HL-60/S4 (cell line): ENCODE results near the gene BTF3L4.
"Not testable (repeated sequence)": the region's sequence is repeated elsewhere in the genome, so short reads cannot be mapped to it uniquely, and the experiment has no call there.

ENCODE experiments used
- in situ Hi-C: fragments of 300-500 bp; cut with MboI; formaldehyde crosslinking; loops from 2 replicates; pipeline ENCODE4 v1.14.3; 2022; ENCODE audit warnings: low sequenced_read_pairs

Gene BTF3L4

GRCh38 chr1:52055066-52055865, 829 bp upstream of the BTF3L4 start, which contains the start of gene TXNDC12:
Gene TXNDC12, minus strand, starts transcription at chr1:52055191. Its CDS starts 95 bp downstream, at chr1:52055096.
- in situ Hi-C loops: no loop called here

GRCh38 chr1:52055866-52056162, 281 bp upstream of the BTF3L4 start:
- in situ Hi-C loops: no loop called here

- in situ Hi-C loops: no loop called here
These were observed 789 bp downstream of the BTF3L4 start for GRCh38 chr1:52056937-52057231.

GRCh38 chr1:52057255-52057654, 1.2 kb downstream of the BTF3L4 start:
- in situ Hi-C loops: no loop called here

- in situ Hi-C loops: no loop called here
These were observed 1.9 kb downstream of the BTF3L4 start for GRCh38 chr1:52057876-52058415.

- in situ Hi-C loops: no loop called here
These were observed 3.2 kb downstream of the BTF3L4 start for GRCh38 chr1:52059321-52059720.

- in situ Hi-C loops: no loop called here
These were observed 3.8 kb downstream of the BTF3L4 start for GRCh38 chr1:52059888-52060287.

- in situ Hi-C loops: no loop called here
These were observed 4.7 kb downstream of the BTF3L4 start for GRCh38 chr1:52060822-52061221.

GRCh38 chr1:52063192-52063591, 7.1 kb downstream of the BTF3L4 start:
- in situ Hi-C loops: no loop called here

- in situ Hi-C loops: no loop called here
These were observed 14.6 kb downstream of the BTF3L4 start for GRCh38 chr1:52070704-52071103.

GRCh38 chr1:52072291-52072690, 16.2 kb downstream of the BTF3L4 start:
- in situ Hi-C loops: no loop called here

GRCh38 chr1:52077277-52077676, 21.2 kb downstream of the BTF3L4 start:
- in situ Hi-C loops: not testable (repeated sequence)

- in situ Hi-C loops: no loop called here
These were observed 23.9 kb downstream of the BTF3L4 start for GRCh38 chr1:52080014-52080415.

GRCh38 chr1:52087892-52088291, 31.8 kb downstream of the BTF3L4 start:
- in situ Hi-C loops: not testable (repeated sequence)

- in situ Hi-C loops: not testable (repeated sequence)
These were observed 38.2 kb downstream of the BTF3L4 start for GRCh38 chr1:52094300-52094699.

GRCh38 chr1:52096216-52096615, 40.1 kb downstream of the BTF3L4 start:
- in situ Hi-C loops: no loop called here

- in situ Hi-C loops: no loop called here
These were observed 42.2 kb downstream of the BTF3L4 start for GRCh38 chr1:52098139-52098871.

- in situ Hi-C loops: no loop called here
These were observed 46.4 kb downstream of the BTF3L4 start for GRCh38 chr1:52102336-52103013.

GRCh38 chr1:52111492-52111891, 55.4 kb downstream of the BTF3L4 start:
- in situ Hi-C loops: no loop called here

GRCh38 chr1:52112489-52112888, 56.4 kb downstream of the BTF3L4 start:
- in situ Hi-C loops: no loop called here

GRCh38 chr1:52119301-52120079, 63.4 kb downstream of the BTF3L4 start:
- in situ Hi-C loops: loop anchor here (10.0 kb wide), 1 partner anchor 565 kb away; no protein-coding TSS in a partner anchor
